GM18498 (cell line): Measurements from ENCODE around the gene NUP98.
A peak's percentile ranks its signal among the peaks of the same experiment; 100 is the strongest.
"Not testable (repeated sequence)": the region's sequence is repeated elsewhere in the genome, so short reads cannot be mapped to it uniquely, and the experiment has no call there.

Experiments used
- ATAC-seq: cut with Tn5 transposase; IDR thresholded peaks from one replicate; pipeline ENCODE4 v1.9.1; 2021; ENCODE audit warnings: mild to moderate bottlenecking, moderate library complexity; ENCODE audit not compliant: unreplicated experiment

The NUP98 gene

GRCh38 chr11:3645552-3645951 lies 151.8 kb downstream of the NUP98 start:
- no peak for ATAC-seq

GRCh38 chr11:3644817-3645235 lies 152.5 kb downstream of the NUP98 start, which contains the start of gene ART1:
ART1 (plus strand) TSS chr11:3645128; CDS start chr11:3659214, 14,086 bp downstream.
- no peak for ATAC-seq

GRCh38 chr11:3643102-3643546 lies 154.2 kb downstream of the NUP98 start:
- not testable (repeated sequence) for ATAC-seq

- ATAC-seq, result peak; percentile 59
These were observed 155.0 kb downstream of the NUP98 start for GRCh38 chr11:3642071-3642951.

GRCh38 chr11:3641701-3642070 lies 155.7 kb downstream of the NUP98 start, which contains the start of gene ART5:
ART5 (minus strand) TSS chr11:3641992; CDS start chr11:3641862, 130 bp downstream.
- no peak for ATAC-seq

GRCh38 chr11:3641191-3641590 lies 156.2 kb downstream of the NUP98 start:
- no peak for ATAC-seq

GRCh38 chr11:3639841-3640240 lies 157.5 kb downstream of the NUP98 start:
- no peak for ATAC-seq

- ATAC-seq, result no peak
These were observed 158.8 kb downstream of the NUP98 start for GRCh38 chr11:3638513-3638912.

GRCh38 chr11:3637201-3637600 lies 160.2 kb downstream of the NUP98 start:
- no peak for ATAC-seq

GRCh38 chr11:3635641-3636375 lies 161.5 kb downstream of the NUP98 start:
- no peak for ATAC-seq

GRCh38 chr11:3632070-3632660 lies 165.2 kb downstream of the NUP98 start:
- ATAC-seq, result no peak

- no peak for ATAC-seq
These were observed 166.0 kb downstream of the NUP98 start for GRCh38 chr11:3631331-3631730.

- ATAC-seq, result no peak
These were observed 170.1 kb downstream of the NUP98 start for GRCh38 chr11:3627291-3627690.

- ATAC-seq, result no peak
These were observed 170.9 kb downstream of the NUP98 start for GRCh38 chr11:3626250-3626960.
